Glomerular visceral epithelial cell (primary cell): Measurements from ENCODE around the gene NDUFS2.
"Not testable (repeated sequence)": the region's sequence is repeated elsewhere in the genome, so short reads cannot be mapped to it uniquely, and the experiment has no call there.

ENCODE experiments used
- DNase-seq: peaks from one replicate; pipeline ENCODE4 v3.0.0-alpha.2; 2016; ENCODE audit errors: extremely low spot score

The NDUFS2 gene

DNA sequence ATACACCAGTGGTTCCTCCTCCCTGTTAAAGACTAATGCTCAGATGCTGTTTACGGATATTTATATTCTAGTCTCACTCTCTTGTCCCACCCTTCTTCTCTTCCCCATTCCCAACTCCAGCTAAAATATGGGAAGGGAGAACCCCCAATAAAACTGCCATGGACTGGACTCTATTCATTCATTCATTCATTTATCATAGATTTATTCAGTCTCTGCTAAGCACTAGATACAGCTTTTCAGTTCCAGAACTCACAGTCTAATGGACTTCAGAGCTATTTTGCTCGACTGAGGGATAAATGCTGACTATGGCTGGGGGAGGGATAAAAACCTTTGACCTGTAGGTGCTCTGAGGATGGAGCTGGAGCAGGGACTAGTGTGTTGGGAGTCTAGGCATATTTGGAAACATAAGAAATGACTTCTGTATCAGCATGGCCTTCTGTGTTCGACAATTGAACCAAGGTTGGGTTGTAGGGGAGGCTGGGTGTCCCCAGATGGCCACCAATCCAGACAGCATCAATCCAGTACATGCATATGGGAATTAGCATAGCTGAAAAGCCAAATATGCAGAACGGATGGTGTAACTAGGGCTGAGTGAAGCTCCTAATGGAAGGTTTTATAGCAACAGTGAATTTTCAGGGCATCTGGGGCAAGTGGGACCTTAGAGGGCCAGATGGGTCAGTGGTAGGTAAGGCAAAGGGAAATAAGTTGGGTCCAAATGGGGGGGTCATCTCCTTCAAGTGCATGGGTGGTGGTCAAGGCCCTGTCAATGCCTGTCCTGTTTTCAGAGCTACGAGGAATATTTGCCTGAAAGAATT lies 17.1 kb downstream of the NDUFS2 start:
- DNase-seq: no peak

DNA sequence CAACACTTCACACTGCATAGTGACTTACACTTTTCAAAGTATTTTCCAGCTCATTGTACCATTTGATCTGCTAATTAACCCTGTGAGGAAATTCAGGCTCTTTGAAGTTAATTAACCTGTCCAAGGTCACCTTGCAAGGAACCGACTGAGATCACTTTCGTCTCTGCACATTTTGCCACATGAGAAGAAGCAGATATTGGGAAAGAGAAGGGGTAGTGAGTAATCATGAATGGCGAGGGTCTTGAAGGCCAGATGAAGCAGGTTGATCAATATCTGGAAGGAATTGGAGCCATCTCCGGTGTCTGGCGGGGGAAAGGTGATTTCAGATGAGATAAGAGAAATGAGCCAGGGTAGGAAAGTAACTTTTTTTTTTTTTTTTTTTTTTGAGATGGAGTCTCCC lies 17.8 kb downstream of the NDUFS2 start:
- no peak for DNase-seq

DNA sequence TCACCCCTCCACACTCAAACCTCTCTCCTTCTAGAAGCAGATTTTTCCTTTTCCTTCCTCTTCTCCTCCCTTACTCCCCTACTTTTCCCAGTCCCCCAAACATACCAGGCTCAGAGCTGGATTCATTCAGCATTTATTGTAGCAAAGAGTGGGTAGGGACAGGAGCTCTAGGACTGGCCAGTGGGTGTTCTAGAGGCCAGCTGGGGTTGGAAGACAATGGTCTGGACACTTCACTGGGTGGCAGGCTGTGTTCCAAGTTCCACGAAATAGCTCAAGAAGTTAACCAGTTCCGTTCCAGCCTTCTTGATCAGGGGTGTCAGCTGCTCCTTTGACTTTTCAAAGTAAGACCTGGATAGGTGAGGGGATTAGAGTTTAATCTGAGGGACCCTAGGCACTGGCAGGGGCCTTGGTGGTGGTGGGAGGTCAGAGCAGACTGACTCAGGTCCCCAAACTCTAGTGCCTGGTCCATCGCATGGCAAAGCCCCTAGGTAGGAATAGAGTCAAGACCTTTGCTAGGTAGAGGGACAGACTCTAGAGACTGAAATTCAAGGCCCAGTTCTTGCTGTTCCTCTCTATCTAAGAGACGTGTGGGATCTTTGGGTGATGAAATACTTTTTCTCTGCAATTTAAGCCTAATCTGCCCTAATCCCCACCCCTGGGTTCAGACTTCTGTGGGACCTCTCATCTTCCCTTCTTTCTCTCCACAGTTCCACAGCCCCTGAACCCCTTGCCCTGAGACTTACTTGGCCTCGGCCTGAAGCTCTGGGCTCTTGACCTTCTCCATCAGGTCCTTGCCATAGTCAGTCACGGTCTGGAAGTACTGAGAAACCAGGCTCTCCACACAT lies 20.2 kb downstream of the NDUFS2 start:
- DNase-seq: no peak

DNA sequence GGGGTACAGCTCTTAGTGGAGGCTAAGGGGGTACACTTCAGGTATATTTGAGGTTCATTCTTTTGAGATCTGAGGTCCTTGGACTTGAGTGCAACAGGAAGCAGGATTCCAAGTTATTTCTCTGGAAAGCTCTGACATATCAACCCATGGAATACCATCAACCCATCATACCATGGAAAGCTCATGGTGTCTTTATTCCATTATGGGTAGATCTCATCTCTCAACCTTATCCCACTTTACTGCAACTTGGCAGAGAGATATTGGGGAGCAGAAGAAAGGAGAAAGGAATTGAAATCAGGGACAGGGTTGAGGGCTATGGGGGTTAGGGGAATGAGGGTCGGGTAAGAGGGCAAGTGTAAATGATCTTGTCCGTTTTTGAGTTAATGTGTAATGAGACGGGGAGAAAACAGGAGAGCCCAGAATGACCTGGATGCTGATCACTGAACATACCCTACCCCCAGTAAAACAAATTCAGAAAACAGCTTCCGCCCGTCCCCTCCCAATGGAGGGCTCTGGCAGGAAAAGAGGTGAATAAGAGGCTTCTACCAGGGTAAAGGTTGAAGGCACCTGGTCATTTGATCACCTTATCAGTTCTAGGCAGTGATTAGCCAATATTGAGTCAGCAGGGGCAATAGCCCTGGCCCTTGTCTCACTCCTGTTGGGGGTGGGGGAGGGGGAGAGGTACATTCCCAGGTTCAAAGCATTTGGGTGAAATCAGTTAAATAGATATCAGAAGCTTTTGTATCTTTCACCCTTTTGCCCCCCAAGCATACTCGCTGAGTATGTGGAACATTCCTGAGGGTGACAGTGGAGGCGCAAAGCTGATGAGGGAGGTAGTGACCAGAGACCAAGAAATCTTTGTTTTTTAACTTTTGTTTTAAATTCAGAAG lies 21.9 kb downstream of the NDUFS2 start:
- no peak for DNase-seq

DNA sequence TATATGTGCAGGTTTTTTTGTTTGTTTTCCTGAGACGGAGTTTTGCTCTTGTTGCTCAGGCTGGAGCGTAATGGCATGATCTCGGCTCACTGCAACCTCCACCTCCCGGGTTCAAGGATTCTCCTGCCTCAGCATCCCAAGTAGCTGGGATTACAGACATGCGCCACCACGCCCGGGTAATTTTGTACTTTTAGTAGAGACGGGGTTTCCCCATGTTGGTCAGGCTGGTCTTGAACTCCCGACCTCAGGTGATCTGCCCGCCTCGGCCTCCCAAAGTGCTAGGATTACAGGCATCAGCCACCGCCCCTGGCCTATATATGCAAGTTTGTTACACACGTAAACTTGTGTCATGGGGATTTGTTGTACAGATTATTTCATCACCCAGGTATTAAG lies 22.5 kb downstream of the NDUFS2 start:
- not testable (repeated sequence) for DNase-seq

DNA sequence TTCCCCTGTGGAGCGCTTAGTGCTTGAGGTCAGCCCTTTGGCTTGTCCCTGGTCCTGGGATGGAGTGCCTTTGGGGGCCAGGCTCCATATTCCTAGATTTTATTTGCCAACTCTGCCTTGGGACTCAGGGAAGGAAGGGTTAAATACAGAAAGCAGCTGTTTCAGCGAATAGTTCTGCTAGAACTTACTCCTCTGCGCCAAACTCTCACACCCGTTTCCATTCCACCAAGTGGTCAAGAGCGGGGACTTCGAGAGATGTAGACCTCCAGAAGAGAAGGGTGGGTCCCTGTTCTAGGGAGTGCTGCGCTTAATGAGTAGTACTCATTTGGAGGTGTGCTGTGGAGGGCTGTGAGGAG lies 23.0 kb downstream of the NDUFS2 start:
- DNase-seq: no peak

DNA sequence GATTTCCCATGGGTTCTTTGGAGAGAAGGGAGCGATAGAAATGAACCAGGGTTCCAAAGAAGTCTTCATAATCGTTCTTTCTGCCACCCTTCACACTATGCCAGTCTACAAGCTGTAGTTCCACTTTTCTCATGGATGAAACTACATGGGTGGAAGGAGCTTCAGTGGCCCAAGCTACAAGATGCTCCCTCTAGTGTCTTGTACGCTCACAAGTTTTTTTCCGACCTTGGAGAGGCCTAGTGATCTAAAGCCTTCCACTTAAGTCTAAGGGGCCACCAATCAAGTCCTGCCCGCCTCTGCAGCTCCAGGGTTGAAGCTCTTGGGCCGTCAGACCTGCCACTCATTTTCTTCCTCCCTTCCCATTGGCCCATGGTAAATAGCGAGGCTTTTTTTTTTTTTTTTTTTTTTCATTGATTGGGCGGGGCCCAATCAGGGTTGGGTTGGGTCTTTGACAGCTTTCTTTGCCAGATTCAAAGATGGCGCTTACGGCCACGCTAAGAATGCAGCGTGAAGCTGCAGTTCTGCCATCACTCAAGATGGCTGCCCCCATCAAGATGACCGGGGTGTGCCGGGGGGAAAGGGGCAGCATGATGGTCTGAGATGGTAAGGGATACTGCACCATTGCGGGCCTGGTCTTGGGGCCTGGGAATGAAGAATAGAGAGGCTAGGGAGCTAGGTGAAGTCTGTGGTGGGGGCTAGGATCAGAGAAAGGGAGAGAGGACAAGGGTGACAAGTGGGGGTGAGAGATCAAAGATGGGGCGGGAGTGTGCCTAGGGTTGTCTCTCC lies 23.6 kb downstream of the NDUFS2 start, which contains the start of gene TOMM40L:
Gene TOMM40L (plus strand): TSS at position 527 of the 786 bp plus-strand sequence. CDS start 430 bp downstream, outside the sequence.
- DNase-seq: peak; percentile 100

DNA sequence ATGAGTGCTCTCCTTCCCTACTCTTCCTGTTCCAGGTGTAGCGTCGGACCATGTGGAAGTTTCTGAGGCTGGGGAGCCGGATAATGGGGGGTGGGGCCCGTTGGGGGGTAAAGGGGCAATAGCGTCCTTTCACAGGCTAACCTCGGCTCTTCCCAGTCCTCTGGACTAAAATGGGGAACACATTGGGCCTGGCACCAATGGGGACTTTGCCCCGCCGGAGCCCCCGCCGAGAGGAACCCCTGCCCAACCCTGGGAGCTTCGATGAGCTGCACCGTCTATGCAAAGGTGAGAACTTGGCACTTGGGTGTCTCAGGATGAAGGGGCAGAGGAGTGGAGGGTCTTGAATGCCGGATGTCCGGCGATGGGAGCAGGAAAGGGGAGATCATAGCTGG lies 24.1 kb downstream of the NDUFS2 start:
- no peak for DNase-seq

DNA sequence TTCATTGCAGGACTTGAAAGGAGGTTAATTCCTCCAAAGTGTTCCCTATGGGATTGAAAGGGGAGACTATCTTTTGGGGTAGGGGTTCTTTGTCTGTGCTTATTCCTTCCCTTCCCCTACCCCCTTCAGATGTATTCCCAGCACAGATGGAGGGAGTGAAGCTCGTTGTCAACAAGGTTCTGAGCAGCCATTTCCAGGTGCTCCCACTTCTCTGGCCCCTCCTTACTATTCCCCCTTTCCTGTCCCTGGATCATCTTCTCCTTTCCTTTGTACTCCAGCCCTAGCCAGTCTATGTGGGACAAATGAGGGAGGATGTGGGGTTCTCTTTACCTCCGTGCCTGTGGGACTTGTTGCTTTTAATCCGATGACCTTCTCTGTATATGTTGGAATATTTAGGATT lies 24.6 kb downstream of the NDUFS2 start:
- no peak for DNase-seq

DNA sequence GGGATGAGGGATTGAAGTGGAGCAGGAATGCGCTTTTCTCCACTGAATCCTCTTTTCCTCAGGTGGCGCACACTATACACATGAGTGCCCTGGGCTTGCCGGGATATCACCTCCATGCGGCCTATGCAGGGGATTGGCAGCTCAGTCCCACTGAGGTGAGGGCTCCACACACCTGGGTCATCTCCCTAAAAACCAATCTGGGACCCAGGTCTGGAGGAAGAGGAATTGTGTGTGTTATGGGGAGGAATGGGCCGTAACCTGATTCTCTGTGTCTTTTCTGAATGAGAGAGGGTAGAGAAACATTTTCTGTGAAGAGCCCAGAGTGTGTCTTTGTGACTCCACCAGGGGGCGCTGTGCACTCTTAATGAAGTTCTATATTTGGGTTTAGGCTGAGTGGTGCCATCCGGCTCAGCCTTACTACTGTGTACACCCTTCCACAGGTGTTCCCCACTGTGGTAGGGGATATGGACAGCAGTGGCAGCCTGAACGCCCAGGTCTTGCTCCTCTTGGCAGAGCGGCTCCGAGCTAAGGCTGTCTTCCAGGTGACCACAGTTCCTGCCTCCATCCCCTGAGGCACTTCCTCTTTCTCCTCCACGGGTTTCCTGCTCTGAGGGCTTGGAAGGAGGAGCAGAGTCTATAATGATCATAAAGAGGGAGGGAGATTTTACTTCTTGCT lies 25.2 kb downstream of the NDUFS2 start:
- DNase-seq: peak; percentile 80

DNA sequence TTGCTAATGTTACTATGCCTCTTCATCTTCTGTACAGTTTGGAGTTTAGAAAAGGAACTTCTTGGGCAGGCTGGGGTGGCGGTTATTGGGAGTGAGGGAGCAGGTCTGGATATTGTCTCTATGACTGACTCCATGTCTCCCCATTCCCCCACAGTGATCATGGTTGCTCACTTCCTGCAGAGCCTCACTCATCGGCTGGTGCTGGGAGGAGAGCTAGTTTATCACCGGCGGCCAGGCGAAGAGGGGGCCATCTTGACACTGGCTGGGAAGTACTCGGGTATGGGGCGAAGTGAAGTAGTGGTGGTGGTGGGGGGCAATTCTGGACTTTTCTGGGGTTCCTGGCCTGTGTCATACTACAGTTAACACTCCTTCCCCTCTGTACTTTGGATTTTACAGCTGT lies 25.9 kb downstream of the NDUFS2 start:
- no peak for DNase-seq

DNA sequence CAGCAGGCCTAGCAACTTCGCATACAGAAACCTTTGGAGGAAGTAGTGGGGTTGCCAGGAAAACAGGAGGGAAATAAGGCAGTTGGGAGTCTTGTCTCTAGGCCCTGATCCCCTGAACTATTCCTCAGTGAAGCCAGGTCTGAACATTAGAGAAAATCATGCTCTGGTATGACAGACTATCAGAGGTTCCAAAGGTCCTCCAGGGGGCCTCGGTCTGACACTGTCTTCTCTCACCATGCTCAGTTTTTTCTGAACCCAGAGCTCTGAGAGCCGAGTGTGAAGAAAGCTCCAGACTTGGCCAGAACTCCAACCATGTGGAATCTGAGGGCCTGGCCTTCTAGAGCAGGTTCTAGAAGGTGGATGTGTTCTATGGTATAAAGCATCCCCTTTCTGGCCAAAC lies 27.7 kb downstream of the NDUFS2 start:
- no peak for DNase-seq

DNA sequence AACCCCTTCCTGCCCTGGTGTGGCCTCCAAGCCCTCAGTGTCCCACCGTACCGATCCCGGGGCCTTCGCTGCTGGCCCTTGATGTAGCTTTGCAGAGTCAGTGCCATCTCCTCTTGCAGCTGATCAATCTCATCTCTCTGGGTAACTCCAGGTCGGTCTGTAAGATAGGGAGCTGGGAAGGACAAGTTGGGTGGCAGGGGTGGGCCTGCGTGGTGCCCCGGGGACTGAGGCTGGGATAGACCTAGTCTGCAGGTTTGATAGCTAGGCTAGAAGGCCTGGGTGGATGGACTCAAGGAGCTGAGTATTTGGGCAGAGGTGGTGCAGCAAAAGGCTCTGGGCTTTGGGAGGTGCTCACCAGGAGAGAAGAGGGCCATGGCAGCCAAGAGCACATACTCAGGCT lies 28.6 kb downstream of the NDUFS2 start:
- DNase-seq: no peak

DNA sequence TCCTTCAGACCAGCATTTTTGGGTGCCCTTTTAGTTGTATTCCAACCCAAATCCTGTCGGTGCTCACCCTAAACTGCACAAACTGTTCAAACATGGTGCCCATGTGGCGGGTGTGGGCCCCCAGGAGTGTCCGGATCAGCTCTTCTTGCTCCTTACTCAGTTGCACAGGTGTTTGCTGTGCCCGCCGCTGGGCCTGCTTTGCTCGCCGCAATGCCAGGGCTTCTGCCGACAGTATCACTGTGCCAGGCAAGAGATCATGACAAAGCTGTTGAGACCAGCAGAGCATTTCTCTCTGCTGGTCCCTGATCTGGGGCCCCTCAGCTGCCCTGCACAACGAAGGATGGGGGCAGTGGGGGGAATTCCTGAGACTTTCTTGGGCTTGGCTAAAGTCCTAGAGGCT lies 30.9 kb downstream of the NDUFS2 start:
- no peak for DNase-seq

DNA sequence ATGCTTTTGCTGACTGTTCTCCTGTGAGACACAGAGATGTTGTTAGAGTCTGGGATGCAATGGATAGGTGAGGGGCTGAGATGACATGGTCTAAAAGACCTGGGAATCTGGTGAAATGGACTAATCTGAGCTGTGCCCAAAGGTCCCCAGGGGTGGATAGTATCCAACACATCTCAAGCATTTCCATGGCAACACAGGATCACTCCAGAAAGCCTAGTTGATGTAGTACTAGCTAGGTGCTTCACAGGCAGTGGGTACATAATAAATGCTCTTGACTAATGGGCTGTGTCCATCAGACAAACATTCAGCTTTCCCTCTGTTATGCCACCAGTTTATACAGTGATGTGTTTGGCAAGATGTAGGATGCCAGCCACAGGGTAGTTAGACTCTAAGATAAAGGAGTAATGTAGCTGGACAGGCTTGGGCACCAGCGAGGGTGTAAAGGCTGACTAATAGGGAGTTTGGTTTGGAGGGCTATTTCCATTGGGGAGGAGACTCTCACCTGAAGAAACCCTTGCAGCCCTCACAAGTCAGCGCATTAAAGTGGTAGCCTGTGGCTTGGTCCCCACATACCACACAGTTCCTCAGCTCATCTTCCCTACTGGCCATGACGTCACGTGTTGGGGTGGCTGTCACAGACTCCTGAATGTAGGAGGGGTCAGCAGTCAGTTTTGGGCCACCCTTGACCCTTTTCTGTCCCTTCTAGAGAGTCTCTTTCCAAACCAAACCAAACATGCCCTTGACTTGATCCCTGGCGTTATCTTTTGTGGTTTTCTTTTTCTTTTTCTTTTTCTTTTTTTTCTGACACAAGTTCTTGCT lies 34.0 kb downstream of the NDUFS2 start:
- no peak for DNase-seq

DNA sequence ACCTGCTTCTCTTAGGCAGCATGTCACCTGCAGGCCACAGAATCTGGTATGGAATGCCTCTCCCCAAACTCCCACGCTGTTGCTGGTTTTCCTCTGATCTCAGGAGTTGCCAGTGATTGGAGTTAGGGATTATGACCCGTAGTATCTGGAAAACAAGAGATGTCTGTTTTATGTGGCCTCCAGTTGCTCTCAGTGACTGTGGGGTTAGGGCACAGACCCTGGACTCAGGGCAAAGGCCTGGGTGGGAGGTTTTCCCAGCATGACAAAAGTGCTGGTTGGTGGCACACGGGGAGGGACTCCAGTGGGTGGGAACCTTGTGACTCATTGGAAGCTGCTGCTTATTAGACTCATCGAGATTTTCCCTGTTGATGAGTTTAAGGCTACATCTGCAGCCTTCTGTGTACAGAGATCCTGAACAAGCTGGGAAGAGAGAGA lies 35.9 kb downstream of the NDUFS2 start, which contains the start of gene NR1I3:
Gene NR1I3 (minus strand): TSS at position 165 of the 435 bp plus-strand sequence. CDS start 1,638 bp downstream, outside the sequence.
- DNase-seq: no peak

DNA sequence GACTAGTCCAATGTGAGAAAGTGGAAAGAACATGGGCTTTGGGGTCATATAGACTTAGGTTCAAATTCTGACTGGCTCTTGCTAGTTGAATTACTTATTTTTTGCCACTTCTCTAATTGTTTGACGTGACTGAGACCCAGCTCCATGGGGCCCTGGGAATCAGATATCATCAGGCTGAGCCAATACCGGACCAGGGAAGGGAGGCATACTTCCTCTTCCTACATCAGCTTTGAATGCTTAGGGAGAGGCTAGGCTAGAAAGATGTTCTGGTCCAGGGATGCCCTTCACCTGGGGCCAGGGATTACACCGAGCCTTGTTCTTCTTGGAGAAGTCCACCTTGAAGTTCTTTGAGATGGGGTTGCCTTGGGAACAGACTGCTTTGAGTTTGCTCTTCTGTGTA lies 39.5 kb downstream of the NDUFS2 start:
- DNase-seq: no peak

DNA sequence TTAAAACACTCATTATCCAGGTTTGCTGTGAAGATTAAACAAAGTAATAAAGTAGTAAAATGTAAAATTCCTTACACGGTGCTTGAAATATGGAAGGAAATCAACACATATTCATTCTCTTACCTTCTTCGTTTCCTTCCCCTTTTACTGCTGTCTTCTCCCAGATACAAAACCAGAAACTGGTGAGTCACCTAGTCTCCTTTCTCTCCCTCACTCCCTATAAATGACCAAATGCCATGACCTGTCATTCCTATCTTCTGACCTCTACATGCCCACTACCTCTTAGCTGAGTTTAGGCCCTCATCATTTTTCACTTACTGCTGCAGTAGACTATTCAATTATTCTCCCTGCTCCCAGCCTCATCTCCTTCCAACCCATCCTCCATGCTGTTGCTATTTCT lies 40.1 kb downstream of the NDUFS2 start:
- no peak for DNase-seq

DNA sequence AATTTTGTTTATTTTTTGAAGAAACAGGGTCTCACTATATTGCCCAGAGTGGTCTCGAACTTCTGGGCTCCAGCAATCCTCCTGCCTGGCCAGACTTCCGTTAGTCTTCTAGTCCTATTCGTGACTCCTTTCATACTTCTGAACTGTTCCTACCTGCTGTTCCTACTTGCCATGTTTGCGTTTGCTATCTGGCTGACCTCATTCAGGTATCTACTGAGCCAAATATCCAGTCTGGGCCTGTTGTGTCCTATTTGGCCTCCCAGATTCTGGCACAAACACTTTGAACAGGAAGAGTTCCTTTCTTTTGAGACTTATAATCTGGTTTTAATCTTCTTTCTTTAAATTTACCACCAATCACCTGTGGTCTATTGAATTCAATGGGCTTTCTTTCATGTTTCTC lies 42.7 kb downstream of the NDUFS2 start:
- DNase-seq: no peak

DNA sequence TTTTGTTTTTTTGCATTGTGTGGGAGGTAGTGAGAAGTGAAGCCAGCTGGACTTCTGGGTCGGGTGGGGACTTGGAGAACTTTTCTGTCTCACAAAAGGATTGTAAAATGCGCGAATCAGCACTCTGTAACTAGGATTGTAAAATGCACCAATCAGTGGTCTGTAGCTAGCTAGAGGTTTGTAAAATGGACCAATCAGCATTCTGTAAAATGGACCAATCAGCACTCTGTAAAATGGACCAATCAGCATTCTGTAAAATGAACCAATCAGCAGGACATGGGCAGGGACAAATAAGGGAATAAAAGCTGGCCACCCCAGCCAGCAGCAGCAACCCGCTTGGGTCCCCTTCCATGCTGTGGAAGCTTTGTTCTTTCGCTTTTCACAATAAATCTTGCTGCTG lies 47.9 kb downstream of the NDUFS2 start:
- DNase-seq: not testable (repeated sequence)
